ENCODE results near the gene LY6G6F.

GRCh38 chr6:31705931-31706330 lies 735 bp upstream of the LY6G6F start:
- TF ChIP-seq CTCF (IDR thresholded peaks at IDR 0.05; ENCODE audit: low read length) (no peak), EZH2 (optimal IDR thresholded peaks at IDR 0.05; ENCODE audit: low read depth, low read length) (no peak), EZH2phosphoT487 (IDR thresholded peaks at IDR 0.05; ENCODE audit: low read length) (no peak)

All from MM.1S (cell line).